Prostate gland (tissue), 2 donors: Measurements from ENCODE around the gene ZNF277.

Experiments used
- CTCF ChIP-seq, 4 experiments: fragments of 200-600 bp in 2 of 4; fragments of 450-650 bp in 2 of 4; sonication (generic) in 2 of 4; IDR thresholded peaks; 1 replicate in 3 of 4; 2 replicates in 1 of 4; pipeline ENCODE4 v1.5.1; 2016 to 2019; ENCODE audit warnings: antibody characterized with exemption in 4 of 4, mild to moderate bottlenecking in 2 of 4, moderate library complexity in 2 of 4
- POLR2A ChIP-seq: fragments of 450-650 bp; IDR thresholded peaks from one replicate; pipeline ENCODE4 v1.6.1; 2016; ENCODE audit warnings: antibody characterized with exemption, mild to moderate bottlenecking
- POLR2AphosphoS5 ChIP-seq: sonication (generic); formaldehyde crosslinking; IDR thresholded peaks from one replicate; pipeline ENCODE4 v1.6.1; 2017; ENCODE audit warnings: antibody characterized with exemption

- TF ChIP-seq CTCF (IDR thresholded peaks at IDR 0.05) = no peak
- no peak for TF ChIP-seq POLR2A
- TF ChIP-seq POLR2AphosphoS5 = no peak
Observed at GRCh38 chr7:112292162-112292561, 85.7 kb downstream of the ZNF277 start.
